Endometrial microvascular endothelial cells (primary cell): ENCODE data around the gene NUP210. TPM values are rescaled to one million over a fixed set of nuclear protein-coding genes. Genes with fewer than 3 reads are reported as not detected.
"Not testable (repeated sequence)": the region's sequence is repeated elsewhere in the genome, so short reads cannot be mapped to it uniquely, and the experiment has no call there.

Source experiments
- in situ Hi-C: cut with HindIII; loops from 2 replicates; pipeline ENCODE4 v1.10.0; 2017; ENCODE audit warnings: low sequenced_read_pairs, low pct_unique_long_range_greater_than_20kb; ENCODE audit errors: inconsistent ontology term
- total RNA-seq: library from RNA; depleted of rRNA; stranded (reverse); fragments of >200 nt; gene quantifications from one replicate; pipeline ENCODE4 v1.2.3, GENCODE V29; 2015; ENCODE audit errors: inconsistent ontology term

NUP210 gene
- total RNA-seq, result 0.65 TPM

DNA sequence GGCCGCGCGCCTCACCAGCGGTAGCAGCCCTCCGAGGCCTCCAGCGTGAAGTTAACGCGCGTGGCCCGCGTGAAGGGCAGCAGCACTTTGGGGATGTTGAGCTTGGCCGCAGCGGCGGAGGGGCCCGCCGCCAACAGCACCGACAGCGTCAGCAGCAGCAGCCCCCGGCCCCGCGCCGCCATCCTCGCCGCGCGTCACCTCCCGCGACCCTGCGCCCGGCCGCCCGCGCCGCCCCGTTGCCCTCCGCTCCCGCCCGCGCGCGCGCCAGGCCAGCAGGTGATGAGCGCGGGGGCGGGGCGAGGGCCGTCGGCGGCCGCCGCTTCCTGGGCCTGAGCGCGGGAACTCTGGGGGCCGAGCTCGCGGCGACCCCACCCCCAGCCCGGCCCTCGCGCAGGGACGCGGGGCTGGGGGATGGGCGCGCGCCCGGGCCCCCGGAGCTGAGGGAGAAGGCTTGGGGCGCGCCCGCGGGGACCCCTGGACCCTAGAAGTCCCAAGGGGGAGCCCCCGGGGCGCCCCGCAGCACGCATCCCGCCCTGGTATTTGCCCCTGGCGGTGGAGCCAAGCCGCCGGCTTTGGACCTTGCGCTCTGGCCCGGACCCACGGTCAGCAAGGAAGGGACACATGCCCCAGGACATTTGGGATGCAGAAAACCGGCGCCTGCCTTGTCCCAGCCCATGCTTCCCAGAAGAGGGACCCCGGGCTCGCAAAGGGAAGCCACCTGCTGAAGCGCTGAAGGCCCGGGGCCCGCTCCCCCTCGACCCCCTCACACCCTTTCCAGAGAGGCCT, at the start of gene NUP210:
Gene NUP210, minus strand, starts transcription at position 278 of the 786 bp plus-strand sequence. Its CDS starts 96 bp downstream, at position 182.
- in situ Hi-C loops, result no loop called here

DNA sequence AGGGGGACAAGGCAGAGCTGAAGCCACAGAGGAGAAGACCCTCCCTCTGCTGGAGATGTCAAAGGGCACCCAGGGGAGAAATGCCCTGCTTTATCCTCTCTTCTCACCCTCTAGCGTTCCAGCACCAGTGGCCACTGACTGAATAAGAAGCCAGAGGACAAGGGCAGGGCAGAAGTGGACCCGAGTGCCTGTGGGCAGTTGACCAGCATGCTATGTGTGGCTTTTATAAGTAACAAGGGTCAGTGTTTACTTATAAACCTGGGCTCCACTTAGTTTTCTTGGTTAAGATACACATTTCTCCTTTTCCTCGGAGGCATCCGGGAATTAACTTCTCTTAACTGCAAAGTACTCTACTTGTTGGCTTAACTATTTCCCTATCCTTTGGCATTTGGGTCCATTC, 46.7 kb upstream of the NUP210 start:
- in situ Hi-C loops, result no loop called here

DNA sequence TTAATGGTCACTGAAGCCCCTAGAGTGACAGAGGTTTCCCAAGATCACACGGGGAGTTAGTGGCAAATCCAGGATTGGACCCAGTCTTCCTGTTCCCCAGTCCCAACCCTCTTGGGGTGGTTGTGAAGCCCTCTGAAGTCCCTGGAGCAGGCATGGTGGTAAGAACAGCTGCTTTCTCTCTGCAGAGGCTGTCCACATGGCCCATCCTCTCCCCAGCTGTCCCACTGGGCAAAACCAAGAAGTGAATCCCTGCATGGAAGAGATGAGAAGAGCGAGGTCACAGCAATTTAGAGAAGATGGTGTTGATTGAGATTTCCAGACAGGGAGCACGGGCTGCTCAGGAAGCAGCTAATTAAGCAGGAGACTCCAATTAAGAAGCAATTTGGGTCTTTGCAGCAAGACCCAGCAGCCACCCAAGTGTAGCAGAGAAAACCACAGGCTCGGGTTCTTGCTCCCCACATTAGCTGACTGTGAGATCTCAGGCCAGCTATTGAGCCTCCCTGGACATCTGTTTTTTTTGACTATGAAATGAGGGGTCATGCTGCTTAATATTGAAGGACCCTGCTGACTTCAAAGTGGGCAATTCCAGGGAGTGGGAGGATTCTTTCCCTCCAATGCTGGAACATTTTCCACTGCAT, 45.2 kb upstream of the NUP210 start:
- in situ Hi-C loops, result no loop called here

DNA sequence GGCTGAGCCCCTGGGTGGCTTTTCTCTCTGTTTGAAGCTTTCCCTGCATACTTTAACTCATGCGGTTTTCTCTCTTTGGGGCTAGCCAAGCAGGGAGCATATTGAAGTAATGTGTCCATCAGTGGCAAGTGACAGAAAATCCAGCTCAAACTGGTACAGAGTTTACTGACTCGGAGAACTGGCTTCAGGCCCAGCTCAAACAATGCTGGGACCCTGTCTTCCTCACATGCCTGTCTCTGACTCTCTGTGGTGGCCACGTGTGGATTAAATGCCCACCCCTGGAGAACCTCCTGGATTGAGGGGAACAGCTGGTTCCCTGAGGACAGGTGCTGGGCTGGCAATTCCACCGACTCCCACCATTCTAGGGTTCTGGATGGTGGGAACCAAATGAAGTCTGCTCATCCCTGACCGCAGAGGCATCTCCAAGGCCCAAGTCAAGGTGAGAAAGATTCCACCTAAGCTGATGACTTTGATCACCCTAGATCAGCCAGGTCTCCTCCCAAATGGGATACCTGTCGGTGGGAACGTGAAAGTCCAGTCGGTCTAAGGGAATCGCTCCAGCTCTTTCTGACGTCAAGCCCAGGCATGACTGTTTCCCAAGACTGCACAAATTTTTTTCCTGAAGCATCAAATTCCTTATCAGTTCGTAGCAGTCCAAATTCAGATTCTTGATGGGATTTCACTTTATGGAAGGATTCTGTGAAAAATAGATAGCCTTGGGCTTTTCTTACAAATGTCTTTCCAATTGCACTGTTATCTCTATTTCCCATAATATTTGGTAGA, 43.7 kb upstream of the NUP210 start:
- in situ Hi-C loops, result no loop called here

DNA sequence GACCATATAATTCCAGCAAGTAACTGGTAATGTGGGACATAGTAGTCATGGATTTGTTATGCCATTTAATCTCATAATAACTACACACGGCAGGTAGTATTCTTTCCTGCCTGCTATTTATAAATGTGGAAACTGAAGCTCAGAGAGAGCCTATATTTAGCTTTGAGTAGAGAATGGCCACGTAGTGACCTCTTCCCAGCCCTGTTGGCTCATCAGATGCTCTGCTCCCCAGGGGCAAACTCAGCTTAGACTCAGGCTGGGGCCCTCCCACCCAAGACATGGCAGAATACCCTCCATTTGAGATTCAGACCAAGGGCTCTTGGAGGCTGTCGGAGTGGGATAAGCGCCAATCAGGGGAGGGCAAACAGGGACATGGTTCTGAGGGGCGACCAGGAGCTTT, 42.7 kb upstream of the NUP210 start:
- in situ Hi-C loops, result no loop called here

DNA sequence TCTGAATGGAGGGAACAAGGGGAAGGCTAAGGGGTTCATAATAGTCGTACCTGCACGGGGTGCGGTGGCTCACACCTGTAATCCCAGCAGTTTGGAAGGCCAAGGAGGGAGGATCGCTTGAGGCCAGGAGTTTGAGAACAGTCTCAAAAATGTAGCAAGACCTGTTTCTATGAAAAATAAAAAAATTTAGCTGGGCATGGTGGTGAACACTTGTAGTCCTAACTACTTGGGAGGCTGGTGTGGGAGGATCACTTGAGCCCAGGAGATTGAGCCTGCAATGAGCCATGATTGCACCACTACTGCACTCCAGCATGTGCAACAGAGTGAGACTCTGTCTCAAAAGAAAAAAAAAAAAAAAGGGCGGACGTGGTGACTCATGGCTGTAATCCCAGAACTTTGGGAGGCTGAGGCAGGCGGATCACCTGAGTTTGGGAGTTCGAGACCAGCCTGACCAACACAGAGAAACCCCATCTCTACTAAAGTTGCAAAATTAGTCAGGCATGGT, 42.1 kb upstream of the NUP210 start:
- in situ Hi-C loops, result no loop called here

DNA sequence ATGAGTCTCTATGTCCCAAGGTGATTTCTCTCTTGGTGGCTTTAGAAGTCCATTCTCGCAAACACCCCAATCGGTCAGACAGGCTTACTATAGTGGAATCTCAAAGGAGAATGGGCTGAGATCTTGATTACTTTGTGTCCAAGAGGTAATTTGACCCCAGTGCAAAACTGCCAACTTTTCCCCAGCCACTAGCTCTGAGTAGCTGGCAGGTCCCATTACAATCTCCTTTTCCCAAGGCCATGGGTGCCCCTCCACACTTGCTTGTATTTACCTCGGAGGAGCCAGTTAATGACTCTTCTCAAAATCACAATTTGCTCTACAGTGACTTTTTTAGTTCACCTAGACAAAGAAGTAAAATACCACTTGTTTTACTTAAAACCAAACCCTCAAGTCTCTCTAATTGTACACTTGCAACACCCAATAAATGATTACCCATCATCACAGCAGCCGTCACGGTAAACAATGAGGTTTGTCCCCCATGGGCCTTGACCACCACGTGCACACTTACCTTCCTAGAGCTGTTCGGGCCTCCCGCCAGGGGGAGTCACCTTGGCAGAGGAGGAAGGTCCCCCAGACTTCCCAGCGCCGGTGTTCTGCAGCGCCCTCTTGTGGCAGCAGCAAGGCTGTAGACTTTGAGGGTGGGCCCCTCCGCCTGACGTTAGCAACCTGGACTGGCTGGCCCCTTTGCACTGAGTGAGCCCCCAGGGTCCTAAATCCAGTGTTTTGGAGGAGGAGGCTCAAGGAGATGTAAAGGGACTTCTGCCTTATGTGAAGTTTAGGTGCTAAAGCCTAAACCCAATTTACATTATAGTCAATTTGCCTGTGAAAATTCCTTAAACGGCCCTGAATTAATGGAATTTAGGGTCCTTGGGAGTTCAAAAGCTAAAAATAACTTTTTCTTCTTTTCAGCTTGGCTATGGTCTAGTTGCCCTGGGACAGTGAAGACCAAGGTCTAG, 41.3 kb upstream of the NUP210 start:
- in situ Hi-C loops, result no loop called here

DNA sequence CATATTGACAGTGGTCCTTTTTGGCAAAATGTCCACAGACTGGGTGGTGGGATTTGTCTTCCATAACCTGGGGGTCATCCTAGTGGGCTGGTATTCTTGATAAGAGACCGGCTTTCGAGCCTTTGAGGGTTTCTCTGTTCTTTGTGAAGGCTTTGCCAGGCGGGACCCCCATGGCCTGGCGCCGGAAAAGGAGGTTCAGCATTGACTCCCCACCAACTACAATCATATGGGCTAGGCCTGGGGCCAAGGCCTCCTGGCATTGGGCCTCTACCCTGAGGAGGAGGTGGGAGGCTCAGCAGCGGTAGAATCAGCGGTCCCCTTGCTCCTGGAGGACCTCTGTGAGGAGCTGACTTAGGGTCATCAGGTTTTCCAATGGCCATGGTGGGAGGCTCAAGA, 40.2 kb upstream of the NUP210 start:
- in situ Hi-C loops, result no loop called here

DNA sequence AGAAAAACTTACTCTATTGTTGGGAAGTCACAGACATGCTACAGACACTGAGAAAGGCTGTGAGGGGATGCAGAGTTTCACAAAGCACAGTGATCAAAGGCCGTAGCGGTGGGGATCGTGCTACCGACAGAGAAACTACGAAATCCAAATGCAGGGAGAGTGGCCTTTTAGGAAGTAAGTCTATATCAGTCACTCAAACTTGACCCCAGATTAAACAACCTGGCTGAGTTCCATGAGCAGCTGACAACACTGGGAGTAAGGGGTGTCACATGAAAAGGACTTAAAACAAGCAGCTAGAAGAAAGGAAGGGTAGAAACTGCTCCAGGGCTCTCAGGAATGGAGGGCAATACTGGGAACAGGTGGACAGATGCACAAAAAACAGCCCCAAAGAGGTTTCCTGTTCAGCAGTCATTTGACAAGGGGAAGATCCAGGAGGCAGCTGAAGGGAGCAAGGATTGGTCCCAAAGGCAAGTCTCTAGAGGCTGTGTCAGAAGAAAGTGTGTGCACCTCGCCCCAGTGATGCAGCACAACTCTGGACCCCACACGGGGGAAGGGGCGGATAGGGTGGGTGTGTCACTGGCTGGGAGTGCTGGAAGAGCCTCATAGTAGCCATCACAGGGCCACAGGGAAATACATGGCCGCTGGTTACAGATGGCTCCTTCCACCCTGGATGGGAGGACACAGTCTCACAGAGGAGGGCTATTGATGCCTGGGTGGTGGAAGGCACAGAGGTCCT, 39.7 kb upstream of the NUP210 start:
- in situ Hi-C loops, result no loop called here

DNA sequence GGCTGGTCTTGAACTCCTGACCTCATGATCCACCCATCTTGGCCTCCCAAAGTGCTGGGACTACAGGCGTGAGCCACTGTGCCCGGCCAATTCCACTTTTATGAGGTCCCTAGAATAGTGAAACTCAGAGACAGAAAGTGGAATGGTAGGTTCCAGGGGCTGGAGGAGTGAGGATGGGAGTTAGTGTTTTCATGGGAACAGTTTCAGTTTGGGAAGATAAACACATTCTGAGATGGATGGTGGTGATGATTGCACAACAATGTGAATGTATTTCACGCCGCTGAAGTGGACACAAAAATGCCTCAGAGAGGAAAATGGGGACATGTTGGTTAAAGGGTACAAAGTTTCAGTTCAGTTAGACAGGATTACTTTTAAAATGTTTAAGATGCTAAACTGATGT, 37.5 kb upstream of the NUP210 start:
- in situ Hi-C loops, result no loop called here

DNA sequence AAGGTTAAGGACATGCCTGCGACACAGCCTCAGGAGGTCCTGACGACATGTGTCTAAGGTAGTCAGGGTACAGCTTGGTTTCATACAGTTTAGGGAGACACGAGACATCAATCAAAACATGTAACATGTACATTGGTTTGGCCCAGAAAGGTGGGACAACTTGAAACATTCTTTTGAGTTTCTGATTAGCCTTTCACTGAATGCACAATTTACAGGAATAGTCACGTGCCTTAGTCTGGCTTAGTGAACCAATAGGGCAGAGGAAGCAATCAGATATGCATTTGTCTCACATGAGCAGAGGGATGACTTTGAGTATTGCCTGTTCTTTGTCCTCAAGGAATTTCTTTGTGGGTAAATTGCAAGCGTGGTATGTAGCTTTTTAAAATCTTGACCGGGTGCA, 35.5 kb upstream of the NUP210 start:
- in situ Hi-C loops, result no loop called here

DNA sequence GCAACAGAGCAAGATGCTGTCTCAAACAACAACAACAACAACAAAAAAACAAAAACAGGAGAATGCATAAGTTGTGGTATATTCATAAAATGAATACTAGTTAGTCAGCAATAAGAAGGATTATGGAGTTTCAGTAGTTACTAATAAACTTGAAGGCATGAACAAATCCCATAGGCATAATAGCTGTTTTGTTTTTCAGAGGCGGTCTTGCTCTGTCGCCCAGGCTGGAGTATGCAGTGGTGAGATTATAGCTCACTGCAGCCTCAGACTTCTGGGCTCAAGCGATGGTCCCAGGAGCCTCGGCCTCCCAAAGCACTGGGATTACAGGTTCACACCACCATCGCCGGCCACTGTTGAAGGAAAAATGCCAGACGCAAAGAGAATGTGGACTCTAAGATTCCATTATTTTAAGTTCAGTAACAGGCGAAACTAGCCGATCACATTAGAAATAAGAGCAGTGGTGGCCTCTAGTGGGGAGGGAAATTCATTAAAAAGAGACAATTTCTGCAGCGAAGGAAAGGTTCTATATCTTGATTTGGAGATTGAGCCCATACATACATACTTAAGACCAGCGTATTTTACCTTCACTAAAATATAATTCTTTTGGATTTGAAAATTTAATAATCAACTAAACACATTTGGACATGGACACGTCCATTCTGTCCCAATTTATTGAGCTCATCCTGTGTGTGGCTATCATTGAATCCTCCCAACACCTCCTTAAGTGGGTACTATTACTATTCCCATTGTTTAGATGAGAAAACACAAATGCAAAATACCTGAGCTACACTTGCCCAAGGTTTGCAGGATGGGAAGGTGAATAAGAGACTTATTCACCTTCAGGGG, 32.6 kb upstream of the NUP210 start:
- in situ Hi-C loops, result no loop called here

DNA sequence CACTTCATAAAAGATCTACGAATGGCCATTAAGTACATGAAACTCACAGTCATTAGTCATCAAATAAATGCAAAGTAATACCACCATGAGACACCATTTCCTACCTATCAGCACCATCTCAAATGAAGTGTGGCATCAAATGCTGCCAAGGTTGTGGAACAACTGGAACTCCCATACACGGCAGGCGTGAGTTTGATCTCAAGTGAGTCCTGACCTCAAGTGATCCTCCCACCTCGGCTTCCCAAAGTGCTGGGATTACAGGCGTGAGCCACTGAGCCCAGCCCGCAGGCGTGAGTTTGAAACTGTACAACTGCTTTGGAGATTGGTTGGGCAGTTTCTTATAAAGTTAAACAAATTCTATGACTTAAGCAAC, 31.2 kb upstream of the NUP210 start:
- in situ Hi-C loops, result no loop called here

DNA sequence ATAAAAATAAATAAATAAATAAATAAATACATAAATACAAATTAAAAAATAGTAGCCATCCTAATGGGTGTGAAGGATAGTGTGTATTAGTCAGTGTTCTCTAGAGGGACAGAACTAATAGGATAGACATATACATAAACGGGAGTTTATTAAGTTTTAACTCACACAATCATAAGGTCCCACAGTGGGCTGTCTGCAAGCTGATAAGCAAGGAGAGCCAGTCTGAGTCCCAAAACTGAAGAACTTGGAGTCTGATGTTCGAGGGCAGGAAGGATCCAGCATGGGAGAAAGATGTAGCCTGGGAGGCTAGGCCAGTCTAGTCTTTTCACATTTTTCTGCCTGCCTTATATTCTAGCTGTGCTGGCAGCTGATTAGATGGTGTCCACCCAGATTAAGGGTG, 22.8 kb upstream of the NUP210 start:
- in situ Hi-C loops, result not testable (repeated sequence)

DNA sequence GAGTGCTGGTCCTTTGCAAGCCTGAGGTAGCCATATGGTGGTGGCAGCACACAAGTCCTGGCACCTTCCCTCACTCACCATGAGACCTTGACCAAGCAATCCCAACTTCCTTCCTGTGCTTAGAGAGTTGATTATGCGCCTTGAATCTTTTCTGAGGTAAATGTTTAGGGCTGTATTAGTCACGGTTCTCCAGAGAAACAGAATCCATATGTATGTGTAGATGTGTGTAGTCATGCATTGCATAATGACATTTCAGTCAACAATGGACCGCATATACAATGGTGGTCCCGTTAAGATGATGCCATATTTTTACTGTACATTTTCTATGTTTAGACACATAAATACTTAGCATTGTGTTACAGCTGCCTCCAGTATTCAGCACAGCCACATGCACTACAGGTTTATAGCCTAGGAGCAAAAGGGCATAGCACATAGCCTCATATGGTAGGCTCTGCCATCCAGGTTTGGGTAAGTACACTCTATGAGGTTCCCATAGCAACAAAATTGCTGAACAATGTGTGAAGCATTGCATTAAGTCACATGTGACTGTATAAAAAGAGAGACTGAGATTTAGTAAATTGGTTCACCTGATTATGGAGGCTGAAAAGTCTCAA, 20.2 kb upstream of the NUP210 start:
- in situ Hi-C loops, result no loop called here

DNA sequence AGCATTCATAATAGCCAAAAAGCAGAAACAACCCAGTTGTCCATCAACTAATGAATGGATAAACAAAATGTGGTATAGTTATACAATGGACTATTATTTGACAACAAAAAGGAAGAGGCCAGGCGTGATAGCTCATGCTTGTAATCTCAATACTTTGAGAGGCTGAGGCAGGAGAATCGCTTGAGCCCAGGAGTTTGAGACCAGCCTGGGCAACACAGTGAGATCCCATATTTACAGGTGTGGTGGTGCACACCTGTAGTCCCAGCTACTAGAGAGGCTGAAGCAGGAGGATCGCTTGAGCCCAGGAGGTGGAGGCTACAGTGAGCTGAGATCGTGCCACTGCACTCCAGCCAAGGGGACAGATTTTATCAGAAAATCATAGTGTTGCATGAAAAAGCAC, 16.1 kb upstream of the NUP210 start:
- in situ Hi-C loops, result not testable (repeated sequence)

DNA sequence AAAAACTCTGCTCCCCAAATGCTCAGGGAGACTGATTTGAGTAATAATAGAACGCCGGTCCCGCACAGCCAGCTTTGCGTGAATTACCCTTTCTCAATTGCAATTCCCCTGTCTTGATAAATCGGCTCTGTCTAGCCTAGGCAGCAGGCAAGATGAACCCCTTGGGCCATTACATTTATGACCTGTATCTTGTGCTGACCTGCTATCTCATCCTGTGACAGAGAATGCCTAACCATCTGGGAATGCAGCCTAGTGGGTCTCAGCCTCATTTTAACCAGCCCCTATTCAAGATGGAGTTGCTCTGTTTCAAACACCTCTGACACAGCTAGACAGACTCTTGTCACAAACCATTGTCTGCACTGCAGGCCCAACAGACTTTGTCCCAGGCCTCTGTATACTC, 13.8 kb upstream of the NUP210 start:
- in situ Hi-C loops, result no loop called here
